NCI-H146 treated with DMSO at 0.1 percent for 48 hours (cell line): ENCODE measurements around the gene TACC3.

ENCODE experiments used
- DNase-seq: peaks from one replicate; lab custom pipeline; 2025; ENCODE audit not compliant: unreplicated experiment; lab: John Stamatoyannopoulos, UW

Gene TACC3

GRCh38 chr4:1721003-1721665 lies at the start of gene TACC3, which contains the start of gene TMEM129:
TSS of gene TACC3 (plus strand) at chr4:1721521. CDS start at chr4:1723422, 1,901 bp downstream.
TSS of gene TMEM129 (minus strand) at chr4:1721323. CDS start at chr4:1720837, 486 bp downstream.
- peak; percentile 92 for DNase-seq

GRCh38 chr4:1673671-1674070 lies 47.6 kb upstream of the TACC3 start:
- no peak for DNase-seq

- no peak for DNase-seq
These were observed 46.6 kb upstream of the TACC3 start for GRCh38 chr4:1674682-1675081.

GRCh38 chr4:1675136-1675801 lies 46.1 kb upstream of the TACC3 start:
- no peak for DNase-seq

- DNase-seq: no peak
These were observed 45.6 kb upstream of the TACC3 start for GRCh38 chr4:1675802-1676137.

GRCh38 chr4:1676605-1677525 lies 44.5 kb upstream of the TACC3 start:
- no peak for DNase-seq

GRCh38 chr4:1678244-1678643 lies 43.1 kb upstream of the TACC3 start:
- no peak for DNase-seq

GRCh38 chr4:1682860-1683259 lies 38.5 kb upstream of the TACC3 start:
- DNase-seq: no peak

GRCh38 chr4:1683261-1683735 lies 38.0 kb upstream of the TACC3 start:
- no peak for DNase-seq

- DNase-seq: peak; percentile 57
These were observed 37.4 kb upstream of the TACC3 start, which contains the start of gene FAM53A for GRCh38 chr4:1683736-1684505. TSS of gene FAM53A (minus strand) at chr4:1684313. CDS start at chr4:1668741, 15,572 bp downstream.

GRCh38 chr4:1684506-1685234 lies 36.7 kb upstream of the TACC3 start:
- no peak for DNase-seq

GRCh38 chr4:1685235-1686150 lies 35.8 kb upstream of the TACC3 start:
- DNase-seq: no peak

GRCh38 chr4:1686440-1687036 lies 34.8 kb upstream of the TACC3 start:
- DNase-seq: no peak

GRCh38 chr4:1690698-1691097 lies 30.6 kb upstream of the TACC3 start:
- DNase-seq: no peak

GRCh38 chr4:1691737-1692373 lies 29.5 kb upstream of the TACC3 start:
- no peak for DNase-seq

- DNase-seq: peak; percentile 52
These were observed 28.0 kb upstream of the TACC3 start for GRCh38 chr4:1693131-1693896.

- no peak for DNase-seq
These were observed 25.4 kb upstream of the TACC3 start for GRCh38 chr4:1695913-1696312.
